Ovary (tissue), 9 donors: Measurements from ENCODE around the gene ADAD1. TPM values are rescaled to one million over a fixed set of nuclear protein-coding genes. Genes with fewer than 3 reads are reported as not detected.

Experiments
- DNase-seq, 5 donors: peaks; one replicate each; pipeline ENCODE4 v3.0.0-alpha.2; 2019 to 2020
- H3K27ac ChIP-seq, 2 donors: fragments of 200-600 bp; one replicate each; pipeline versions ENCODE4 v1.5.1 to v1.8.0; 2019 to 2022
- H3K27me3 ChIP-seq: fragments of 200-600 bp; one replicate; pipeline ENCODE4 v1.8.0; 2022
- H3K36me3 ChIP-seq: fragments of 200-600 bp; sonication (generic); one replicate; pipeline ENCODE4 v1.5.1; 2019
- H3K4me1 ChIP-seq: one replicate; pipeline ENCODE4 v1.8.1; 2013; ENCODE audit warnings: mild to moderate bottlenecking, moderate library complexity; ENCODE audit not compliant: insufficient read depth
- H3K4me3 ChIP-seq: fragments of 200-600 bp; sonication (generic); one replicate; pipeline ENCODE4 v1.5.1; 2017
- H3K9me3 ChIP-seq, 2 donors: fragments of 200-600 bp in 1 of 2; sonication (generic) in 1 of 2; one replicate each; pipeline versions ENCODE4 v1.5.1 to v1.8.1; 2013 to 2019; ENCODE audit warnings: mild to moderate bottlenecking in 1 of 2, moderate library complexity in 1 of 2
- EP300 ChIP-seq: sonication (generic); formaldehyde crosslinking; IDR thresholded peaks from one replicate; pipeline ENCODE4 v1.6.1; 2017; ENCODE audit warnings: antibody characterized with exemption
- POLR2A ChIP-seq: fragments of 450-650 bp; IDR thresholded peaks from one replicate; pipeline ENCODE4 v1.6.1; 2017; ENCODE audit warnings: antibody characterized with exemption, mild to moderate bottlenecking, moderate library complexity
- WGBS, 3 donors: extraction: QIAGEN DNeasy Blood & Tissue Kit in 1 of 3; methylation state at CpG; one replicate each; pipeline versions ENCODE4 v1.1.5 to v1.1.7; 2013 to 2017; 5-methylcytosine and 5-hydroxymethylcytosine counted together
- intact Hi-C, 4 donors: fragments of 100-400 bp; cut with DNase I; formaldehyde crosslinking; loops; one replicate each; pipeline versions ENCODE4 v1.11.0 to v1.15.1; 2022 to 2023
- polyA plus RNA-seq, 2 donors: library from polyadenylated mRNA; stranded (reverse); fragments of 200-250 nt in 1 of 2; fragments of 350-450 nt in 1 of 2; fragmentation: Illumina TruSeq in 1 of 2; extraction: RNeasy Lipid Tissue Mini Kit (QIAGEN cat#74804) in 1 of 2; gene quantifications; one replicate each; pipeline ENCODE4 v1.2.3, GENCODE V29; 2013 to 2014
- total RNA-seq, 7 donors: library from RNA; depleted of rRNA in 2 of 7; stranded (reverse); fragments of >200 nt in 2 of 7; fragmentation: NEBNext Ultra II Directional in 3 of 7; extraction: Animal tissue kit (Norgen Biotek cat#: 25700) in 3 of 7; gene quantifications; one replicate each; pipeline versions ENCODE4 v1.1.0 to v1.2.4, GENCODE V29; 2016 to 2023
- TF ChIP-seq, protein P1 (sequence below), 3 donors: fragments of 450-650 bp in 2 of 3; fragments of 200-600 bp in 1 of 3; IDR thresholded peaks; one replicate each; pipeline versions ENCODE4 v1.5.1 to v1.8.0; 2016 to 2022; ENCODE audit warnings: antibody characterized with exemption in 3 of 3, mild to moderate bottlenecking in 1 of 3
- donor health status: DM: no; HTN: no; CAD: no; lungs with moderate emphysema.
- donor health status: DM: no; HTN: no; CAD: no.
- donor health status: Bipolar disorder and iron deficiency.
- donor health status: DM: yes; HTN: yes; CAD: no.
- donor health status: DM: no; HTN: no; CAD: no.
- donor health status: DM: yes; HTN: yes; CAD: no.

The ADAD1 gene
- total and polyA plus RNA-seq, 9 donors: 0.33 TPM; not detected in 8

DNA sequence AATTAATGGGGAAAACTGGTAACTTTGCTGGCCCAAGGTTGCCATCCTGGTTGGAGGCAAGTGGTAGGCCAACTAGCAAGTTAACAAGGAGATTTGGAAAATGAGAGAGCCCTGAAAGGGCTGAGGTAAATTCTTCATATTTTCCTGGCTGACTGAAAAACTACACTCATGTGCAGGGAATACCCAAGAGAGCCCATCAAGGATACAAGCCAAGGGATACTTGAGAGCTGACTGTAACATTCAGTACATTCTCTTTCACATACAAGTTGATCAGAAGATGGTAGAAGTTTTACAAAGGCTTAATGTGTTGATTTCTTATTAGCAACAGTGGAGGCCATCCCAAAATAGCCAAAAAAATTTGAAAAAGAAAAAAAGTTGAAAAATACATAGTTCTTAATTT lies 44.4 kb downstream of the ADAD1 start:
- H3K36me3 ChIP-seq: no peaks in the 10 kb centered on the region
- TF ChIP-seq, protein P1, sequence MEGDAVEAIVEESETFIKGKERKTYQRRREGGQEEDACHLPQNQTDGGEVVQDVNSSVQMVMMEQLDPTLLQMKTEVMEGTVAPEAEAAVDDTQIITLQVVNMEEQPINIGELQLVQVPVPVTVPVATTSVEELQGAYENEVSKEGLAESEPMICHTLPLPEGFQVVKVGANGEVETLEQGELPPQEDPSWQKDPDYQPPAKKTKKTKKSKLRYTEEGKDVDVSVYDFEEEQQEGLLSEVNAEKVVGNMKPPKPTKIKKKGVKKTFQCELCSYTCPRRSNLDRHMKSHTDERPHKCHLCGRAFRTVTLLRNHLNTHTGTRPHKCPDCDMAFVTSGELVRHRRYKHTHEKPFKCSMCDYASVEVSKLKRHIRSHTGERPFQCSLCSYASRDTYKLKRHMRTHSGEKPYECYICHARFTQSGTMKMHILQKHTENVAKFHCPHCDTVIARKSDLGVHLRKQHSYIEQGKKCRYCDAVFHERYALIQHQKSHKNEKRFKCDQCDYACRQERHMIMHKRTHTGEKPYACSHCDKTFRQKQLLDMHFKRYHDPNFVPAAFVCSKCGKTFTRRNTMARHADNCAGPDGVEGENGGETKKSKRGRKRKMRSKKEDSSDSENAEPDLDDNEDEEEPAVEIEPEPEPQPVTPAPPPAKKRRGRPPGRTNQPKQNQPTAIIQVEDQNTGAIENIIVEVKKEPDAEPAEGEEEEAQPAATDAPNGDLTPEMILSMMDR (IDR thresholded peaks at IDR 0.05): no peak
- TF ChIP-seq POLR2A (no peak), EP300 (no peak)
- H3K27ac ChIP-seq: no peak overlapping the region
- H3K27me3 ChIP-seq: no peaks in the 10 kb centered on the region
- no peaks in the 10 kb centered on the region for H3K9me3 ChIP-seq
- H3K4me3 ChIP-seq: no peak overlapping the region
- no peaks in the 10 kb centered on the region for H3K4me1 ChIP-seq
- intact Hi-C loops: no loop called here
- no peak for DNase-seq

DNA sequence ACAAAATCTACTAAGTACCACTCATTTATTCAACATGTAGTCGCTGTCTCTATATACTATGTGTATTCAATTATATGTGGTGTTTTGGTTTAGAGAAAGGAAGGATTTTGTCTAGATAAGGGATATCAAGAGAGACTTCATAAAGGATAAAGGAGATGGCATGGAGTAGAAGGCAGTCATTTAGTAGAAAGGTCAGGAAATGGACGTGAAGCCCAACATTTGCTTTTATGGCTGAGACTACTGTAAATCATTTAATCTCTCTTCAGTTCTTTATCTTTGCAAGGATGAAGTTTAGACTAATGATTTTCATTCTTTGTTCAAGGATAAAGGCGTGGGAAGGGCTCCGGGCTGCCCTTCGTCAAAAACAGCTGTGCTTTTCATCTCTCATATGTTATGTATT lies 52.5 kb downstream of the ADAD1 start:
- intact Hi-C loops: no loop called here

DNA sequence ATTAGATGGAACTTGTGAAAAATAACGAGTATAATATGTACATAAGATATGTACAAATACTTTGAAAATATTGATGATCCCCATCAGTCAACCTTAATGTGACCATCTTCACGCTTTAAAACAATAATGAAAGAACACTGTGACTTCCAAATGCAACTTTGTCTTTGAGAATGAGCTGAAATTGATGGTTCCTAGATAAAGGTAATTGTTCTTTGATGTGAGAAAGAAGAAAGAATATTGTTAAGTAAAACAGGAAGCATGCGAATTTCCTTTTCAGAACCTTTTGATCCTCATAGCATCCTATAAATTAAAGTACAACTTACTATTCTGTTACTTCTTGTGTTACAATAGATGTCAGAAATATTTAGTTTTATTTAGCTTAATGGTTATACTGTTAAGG lies 55.5 kb downstream of the ADAD1 start:
- Histone ChIP-seq H3K27ac (no peak overlapping the region), H3K27me3 (no peaks in the 10 kb centered on the region), H3K9me3 (no peaks in the 10 kb centered on the region), H3K4me3 (no peak overlapping the region), H3K4me1 (no peaks in the 10 kb centered on the region), H3K36me3 (no peaks in the 10 kb centered on the region)
- DNase-seq: no peak
- WGBS, 3 donors: 74 to 82% (median 75%) methylated on average over 3 of the region's 3 CpGs
- TF ChIP-seq, protein P1 (IDR thresholded peaks at IDR 0.05): no peak
- no peak for TF ChIP-seq POLR2A
- intact Hi-C loops: no loop called here

More for the DNA sequence above, 52.5 kb downstream of the ADAD1 start:
- no peaks in the 10 kb centered on the region for H3K27me3 ChIP-seq
- DNase-seq: no peak
- H3K4me1 ChIP-seq: no peaks in the 10 kb centered on the region
- WGBS, 3 donors: 5 to 11% (median 11%) methylated on average over 5 of the region's 5 CpGs
- TF ChIP-seq, protein P1 (IDR thresholded peaks at IDR 0.05): no peak
- no peak for TF ChIP-seq EP300
- no peak for TF ChIP-seq POLR2A
- H3K4me3 ChIP-seq: no peak overlapping the region
- no peaks in the 10 kb centered on the region for H3K9me3 ChIP-seq
- H3K36me3 ChIP-seq: no peaks in the 10 kb centered on the region
- no peak overlapping the region for H3K27ac ChIP-seq

DNA sequence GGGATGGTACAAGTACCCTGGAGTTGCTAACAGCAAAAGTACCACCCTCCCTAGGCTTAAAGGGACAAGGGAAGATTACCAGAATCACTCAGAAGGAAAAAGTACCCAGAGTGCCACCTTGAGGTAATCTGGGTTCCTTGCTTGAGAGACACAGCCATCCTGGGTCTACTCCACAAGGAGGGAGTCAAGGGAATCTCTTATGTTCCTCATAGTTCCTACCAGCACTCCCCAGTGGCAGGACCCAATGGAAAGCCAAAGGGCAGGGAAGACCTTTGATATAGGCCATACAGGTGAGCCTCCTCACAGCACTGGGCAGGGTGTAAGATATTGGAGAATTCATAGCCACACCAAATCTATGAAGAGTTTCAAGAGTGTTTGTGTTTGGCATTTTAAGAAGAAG lies 72.0 kb downstream of the ADAD1 start:
- DNase-seq: no peak
- no peak overlapping the region for H3K4me3 ChIP-seq

More for the DNA sequence above, 72.0 kb downstream of the ADAD1 start:
- Histone ChIP-seq H3K27me3 (no peaks in the 10 kb centered on the region), H3K9me3 (no peaks in the 10 kb centered on the region), H3K4me1 (no peaks in the 10 kb centered on the region), H3K36me3 (no peaks in the 10 kb centered on the region), H3K27ac (no peak overlapping the region)
- TF ChIP-seq POLR2A (no peak), EP300 (no peak)
- TF ChIP-seq, protein P1 (IDR thresholded peaks at IDR 0.05): no peak
- intact Hi-C loops: no loop called here
